HepG2 (cell line): Measurements from ENCODE around the gene CDC25C.

Source experiments
- CAMTA2 ChIP-seq: sonication (generic); formaldehyde crosslinking; IDR thresholded peaks from 2 replicates; pipeline ENCODE4 v1.4.0; 2020; ENCODE audit warnings: mild to moderate bottlenecking, missing genetic modification reagents, borderline replicate concordance
- FOXK2 ChIP-seq: fragments of 450-650 bp; IDR thresholded peaks from 2 replicates; pipeline ENCODE4 v1.6.1; 2016
- MXD4 ChIP-seq: IDR thresholded peaks from 2 replicates; pipeline ENCODE4 v1.6.1; 2016; ENCODE audit warnings: mild to moderate bottlenecking, missing biosample characterization, missing genetic modification reagents
- U2AF2 ChIP-seq: fragments of 200-400 bp; formaldehyde crosslinking; IDR thresholded peaks from 2 replicates; pipeline ENCODE4 v1.6.1; 2017; ENCODE audit warnings: low read depth, mild to moderate bottlenecking, low read length
- ZNF24 ChIP-seq: fragments of 450-650 bp; IDR thresholded peaks from 2 replicates; pipeline ENCODE4 v1.6.1; 2017; ENCODE audit warnings: antibody characterized with exemption, mild to moderate bottlenecking
- ZNF605 ChIP-seq: sonication (generic); formaldehyde crosslinking; IDR thresholded peaks from 2 replicates; pipeline ENCODE4 v1.8.0; 2022; ENCODE audit warnings: mild to moderate bottlenecking, missing genetic modification reagents
- ZSCAN20 ChIP-seq: sonication (generic); formaldehyde crosslinking; IDR thresholded peaks from 2 replicates; pipeline ENCODE4 v1.4.0; 2020; ENCODE audit warnings: missing genetic modification reagents, mild to moderate bottlenecking, borderline replicate concordance
- TF ChIP-seq, protein P1 (sequence below): sonication (generic); formaldehyde crosslinking; IDR thresholded peaks from 2 replicates; pipeline ENCODE4 v1.5.0; 2020; ENCODE audit warnings: mild to moderate bottlenecking, missing genetic modification reagents, moderate library complexity
- TF ChIP-seq, protein P2 (sequence below): sonication (generic); formaldehyde crosslinking; IDR thresholded peaks from 2 replicates; pipeline ENCODE4 v1.4.0; 2020; ENCODE audit warnings: missing genetic modification reagents, borderline replicate concordance

DNA sequence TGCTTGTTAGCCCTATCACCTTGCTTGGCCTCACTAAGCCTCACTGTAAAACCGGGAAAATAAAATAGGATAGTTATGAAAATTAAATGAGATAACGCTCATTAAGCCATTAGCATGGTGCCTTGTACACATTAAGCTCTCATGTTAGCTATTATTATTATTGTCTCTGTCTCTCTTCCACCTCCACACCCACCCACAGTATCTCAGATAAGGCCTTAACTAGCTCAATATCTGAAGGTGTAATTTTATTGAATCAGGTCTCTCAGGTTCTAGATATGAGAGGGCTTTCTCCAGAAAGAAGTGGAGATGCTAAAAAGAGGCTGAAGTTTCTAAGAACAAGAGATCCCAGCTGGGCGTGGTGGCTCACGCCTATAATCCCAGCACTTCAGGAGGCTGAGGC is 84.8 kb downstream of the CDC25C start:
- no peak for TF ChIP-seq ZSCAN20 (CRISPR knock-in tag)
- no peak for TF ChIP-seq U2AF2
- no peak for TF ChIP-seq FOXK2
- no peak for TF ChIP-seq MXD4 (CRISPR knock-in tag)
- TF ChIP-seq, protein P1, sequence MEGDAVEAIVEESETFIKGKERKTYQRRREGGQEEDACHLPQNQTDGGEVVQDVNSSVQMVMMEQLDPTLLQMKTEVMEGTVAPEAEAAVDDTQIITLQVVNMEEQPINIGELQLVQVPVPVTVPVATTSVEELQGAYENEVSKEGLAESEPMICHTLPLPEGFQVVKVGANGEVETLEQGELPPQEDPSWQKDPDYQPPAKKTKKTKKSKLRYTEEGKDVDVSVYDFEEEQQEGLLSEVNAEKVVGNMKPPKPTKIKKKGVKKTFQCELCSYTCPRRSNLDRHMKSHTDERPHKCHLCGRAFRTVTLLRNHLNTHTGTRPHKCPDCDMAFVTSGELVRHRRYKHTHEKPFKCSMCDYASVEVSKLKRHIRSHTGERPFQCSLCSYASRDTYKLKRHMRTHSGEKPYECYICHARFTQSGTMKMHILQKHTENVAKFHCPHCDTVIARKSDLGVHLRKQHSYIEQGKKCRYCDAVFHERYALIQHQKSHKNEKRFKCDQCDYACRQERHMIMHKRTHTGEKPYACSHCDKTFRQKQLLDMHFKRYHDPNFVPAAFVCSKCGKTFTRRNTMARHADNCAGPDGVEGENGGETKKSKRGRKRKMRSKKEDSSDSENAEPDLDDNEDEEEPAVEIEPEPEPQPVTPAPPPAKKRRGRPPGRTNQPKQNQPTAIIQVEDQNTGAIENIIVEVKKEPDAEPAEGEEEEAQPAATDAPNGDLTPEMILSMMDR (CRISPR knock-in tag), result no peak
- TF ChIP-seq ZNF24, result no peak
- TF ChIP-seq, protein P2, sequence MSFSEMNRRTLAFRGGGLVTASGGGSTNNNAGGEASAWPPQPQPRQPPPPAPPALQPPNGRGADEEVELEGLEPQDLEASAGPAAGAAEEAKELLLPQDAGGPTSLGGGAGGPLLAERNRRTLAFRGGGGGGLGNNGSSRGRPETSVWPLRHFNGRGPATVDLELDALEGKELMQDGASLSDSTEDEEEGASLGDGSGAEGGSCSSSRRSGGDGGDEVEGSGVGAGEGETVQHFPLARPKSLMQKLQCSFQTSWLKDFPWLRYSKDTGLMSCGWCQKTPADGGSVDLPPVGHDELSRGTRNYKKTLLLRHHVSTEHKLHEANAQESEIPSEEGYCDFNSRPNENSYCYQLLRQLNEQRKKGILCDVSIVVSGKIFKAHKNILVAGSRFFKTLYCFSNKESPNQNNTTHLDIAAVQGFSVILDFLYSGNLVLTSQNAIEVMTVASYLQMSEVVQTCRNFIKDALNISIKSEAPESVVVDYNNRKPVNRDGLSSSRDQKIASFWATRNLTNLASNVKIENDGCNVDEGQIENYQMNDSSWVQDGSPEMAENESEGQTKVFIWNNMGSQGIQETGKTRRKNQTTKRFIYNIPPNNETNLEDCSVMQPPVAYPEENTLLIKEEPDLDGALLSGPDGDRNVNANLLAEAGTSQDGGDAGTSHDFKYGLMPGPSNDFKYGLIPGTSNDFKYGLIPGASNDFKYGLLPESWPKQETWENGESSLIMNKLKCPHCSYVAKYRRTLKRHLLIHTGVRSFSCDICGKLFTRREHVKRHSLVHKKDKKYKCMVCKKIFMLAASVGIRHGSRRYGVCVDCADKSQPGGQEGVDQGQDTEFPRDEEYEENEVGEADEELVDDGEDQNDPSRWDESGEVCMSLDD (CRISPR knock-in tag), result no peak
- TF ChIP-seq ZNF605 (CRISPR knock-in tag), result no peak
- TF ChIP-seq CAMTA2 (CRISPR knock-in tag), result no peak
